Spleen (tissue), 11 donors: Measurements from ENCODE around the gene PITPNC1. TPM values are rescaled to one million over a fixed set of nuclear protein-coding genes. Genes with fewer than 3 reads are reported as not detected.

Experiments
- DNase-seq: peaks from one replicate; pipeline ENCODE4 v3.0.0-alpha.2; 2020
- H3K27ac ChIP-seq, 8 donors: fragments of 200-600 bp; sonication (generic) in 7 of 8; 1 replicate in 4 of 8; 2 replicates in 4 of 8; pipeline versions ENCODE4 v1.5.0 to v1.8.0; 2016 to 2021; ENCODE audit warnings: inconsistent platforms in 4 of 8, mild to moderate bottlenecking in 4 of 8, moderate library complexity in 1 of 8
- H3K27me3 ChIP-seq, 7 donors: fragments of 200-600 bp; sonication (generic) in 6 of 7; replicated peaks in 1 of 7; 1 replicate in 4 of 7; 2 replicates in 3 of 7; pipeline versions ENCODE4 v1.5.0 to v1.8.0; 2016 to 2021; ENCODE audit warnings: inconsistent platforms in 3 of 7, mild to moderate bottlenecking in 1 of 7
- H3K36me3 ChIP-seq, 6 donors: fragments of 200-600 bp; sonication (generic) in 5 of 6; 1 replicate in 4 of 6; 2 replicates in 2 of 6; pipeline versions ENCODE4 v1.5.0 to v1.8.0; 2016 to 2021; ENCODE audit warnings: inconsistent platforms in 2 of 6
- H3K4me1 ChIP-seq, 6 donors: fragments of 200-600 bp; sonication (generic) in 5 of 6; 1 replicate in 3 of 6; 2 replicates in 3 of 6; pipeline versions ENCODE4 v1.5.0 to v1.8.0; 2016 to 2021; ENCODE audit warnings: inconsistent platforms in 3 of 6
- H3K4me3 ChIP-seq, 8 donors: fragments of 200-600 bp; sonication (generic) in 7 of 8; 1 replicate in 4 of 8; 2 replicates in 4 of 8; pipeline versions ENCODE4 v1.5.0 to v1.8.0; 2016 to 2021; ENCODE audit warnings: inconsistent platforms in 4 of 8, mild to moderate bottlenecking in 4 of 8, moderate library complexity in 2 of 8
- H3K9me3 ChIP-seq, 8 donors: fragments of 200-600 bp; sonication (generic) in 7 of 8; 1 replicate in 4 of 8; 2 replicates in 4 of 8; pipeline versions ENCODE4 v1.5.0 to v1.8.0; 2016 to 2021; ENCODE audit warnings: inconsistent platforms in 4 of 8
- CTCF ChIP-seq, 11 experiments: fragments of 200-600 bp in 7 of 11; fragments of 450-650 bp in 4 of 11; sonication (generic) in 4 of 11; IDR thresholded peaks in 8 of 11; conservative IDR thresholded peaks in 3 of 11; 1 replicate in 7 of 11; 2 replicates in 4 of 11; pipeline versions ENCODE4 v1.4.0 to v1.8.0; 2016 to 2021; ENCODE audit warnings: antibody characterized with exemption in 11 of 11, inconsistent platforms in 4 of 11, mild to moderate bottlenecking in 1 of 11
- POLR2A ChIP-seq, 3 donors: fragments of 450-650 bp; IDR thresholded peaks; one replicate each; pipeline ENCODE4 v1.5.1; 2017; ENCODE audit warnings: antibody characterized with exemption in 3 of 3, mild to moderate bottlenecking in 1 of 3
- POLR2AphosphoS5 ChIP-seq, 3 donors: sonication (generic); formaldehyde crosslinking; IDR thresholded peaks; one replicate each; pipeline ENCODE4 v1.5.1; 2017; ENCODE audit warnings: antibody characterized with exemption in 3 of 3
- WGBS, 5 donors: extraction: QIAGEN DNeasy Blood & Tissue Kit in 3 of 5; methylation state at CpG; one replicate each; pipeline versions ENCODE4 v1.1.5 to v1.1.7; 2013 to 2018; 5-methylcytosine and 5-hydroxymethylcytosine counted together
- intact Hi-C: fragments of 100-400 bp; cut with DNase I; formaldehyde crosslinking; loops from one replicate; pipeline ENCODE4 v1.15.0; 2023; ENCODE audit warnings: low total_unique reads
- polyA plus RNA-seq, 3 donors: library from polyadenylated mRNA; stranded (reverse); fragments of 200-250 nt; gene quantifications; one replicate each; pipeline ENCODE4 v1.2.1, GENCODE V29; 2013
- total RNA-seq, 7 donors: library from RNA; depleted of rRNA in 3 of 7; stranded (reverse); fragments of >200 nt in 3 of 7; fragmentation: NEBNext Ultra II Directional in 4 of 7; extraction: Animal tissue kit (Norgen Biotek cat#: 25700) in 4 of 7; gene quantifications; one replicate each; pipeline versions ENCODE4 v1.1.0 to v1.2.1, GENCODE V29; 2016 to 2021
- donor health status: healthy with polysubstance abuse.
- donor health status: DM: no; HTN: no; CAD: no; lungs with moderate emphysema.
- donor health status: DM: no; HTN: no; CAD: no.
- donor health status: Bipolar disorder and iron deficiency.
- donor health status: healthy.
- donor health status: DM: no; HTN: no; CAD: no.
- donor health status: DM: yes; HTN: yes; CAD: no.

PITPNC1 gene
- total and polyA plus RNA-seq, 10 donors = 5.8 to 33.8 (median 18.8) TPM

- DNase-seq = no peak
- peaks cover 0 to 82% (median 14%) of the 10 kb centered on the region in 6 donors for H3K4me1 ChIP-seq
- H3K27me3 ChIP-seq = no peaks in the 10 kb centered on the region
- no peak overlapping the region for H3K4me3 ChIP-seq
- intact Hi-C loops = no loop called here
- no peaks in the 10 kb centered on the region for H3K9me3 ChIP-seq
- 84 to 93% (median 86%) methylated on average over 7 of the region's 7 CpGs for WGBS, 5 donors
- TF ChIP-seq CTCF (IDR thresholded peaks at IDR 0.05 in 8 of 11, conservative IDR thresholded peaks at IDR 0.05 in 3 of 11) = no peak
- no peak for TF ChIP-seq POLR2AphosphoS5 (IDR thresholded peaks at IDR 0.05)
- no peak for TF ChIP-seq POLR2A (IDR thresholded peaks at IDR 0.05)
- H3K27ac ChIP-seq = peak overlapping the region in 3 of 8 donors; percentile 81 to 82 (median 81)
- H3K36me3 ChIP-seq = no peaks in the 10 kb centered on the region
Measured at GRCh38 chr17:67448449-67448848, 71.4 kb downstream of the PITPNC1 start.

- Histone ChIP-seq H3K36me3 (no peaks in the 10 kb centered on the region), H3K27me3 (no peaks in the 10 kb centered on the region), H3K4me3 (no peak overlapping the region), H3K4me1 (peaks cover 0 to 82% (median 14%) of the 10 kb centered on the region in 6 donors), H3K9me3 (no peaks in the 10 kb centered on the region), H3K27ac (peak overlapping the region in 7 of 8 donors; percentile 29 to 82 (median 77))
- intact Hi-C loops = no loop called here
- TF ChIP-seq POLR2A (IDR thresholded peaks at IDR 0.05) (no peak), POLR2AphosphoS5 (IDR thresholded peaks at IDR 0.05) (no peak), CTCF (IDR thresholded peaks at IDR 0.05 in 8 of 11, conservative IDR thresholded peaks at IDR 0.05 in 3 of 11) (no peak)
- 77 to 83% (median 82%) methylated on average over 6 of the region's 6 CpGs for WGBS, 5 donors
- DNase-seq = no peak
Measured at GRCh38 chr17:67449065-67449464, 72.0 kb downstream of the PITPNC1 start.

GRCh38 chr17:67449845-67450755 is 73.0 kb downstream of the PITPNC1 start:
- no peaks in the 10 kb centered on the region for H3K9me3 ChIP-seq
- H3K36me3 ChIP-seq = no peaks in the 10 kb centered on the region
- 83 to 87% (median 84%) methylated on average over 16 of the region's 16 CpGs for WGBS, 5 donors
- no peak overlapping the region for H3K4me3 ChIP-seq
- TF ChIP-seq POLR2AphosphoS5 (IDR thresholded peaks at IDR 0.05) (no peak), CTCF (IDR thresholded peaks at IDR 0.05 in 8 of 11, conservative IDR thresholded peaks at IDR 0.05 in 3 of 11) (no peak), POLR2A (IDR thresholded peaks at IDR 0.05) (no peak)
- peak overlapping the region; percentile 29 to 82 (median 67) for H3K27ac ChIP-seq
- intact Hi-C loops = no loop called here
- H3K27me3 ChIP-seq = no peaks in the 10 kb centered on the region
- DNase-seq = no peak
- peaks cover 0 to 80% (median 11%) of the 10 kb centered on the region in 6 donors for H3K4me1 ChIP-seq
